Hepatocyte (in vitro differentiated cells): ENCODE measurements around the gene MDFIC2. TPM values are rescaled to one million over a fixed set of nuclear protein-coding genes. Genes with fewer than 3 reads are reported as not detected.
A peak's percentile ranks its signal among the peaks of the same experiment; 100 is the strongest.

Experiments used
- DNase-seq: peaks from one replicate; pipeline ENCODE4 v3.0.0-alpha.2; 2016; ENCODE audit warnings: low spot score
- H2AFZ ChIP-seq: fragments of 200-600 bp; sonication (generic); 2 replicates; pipeline ENCODE4 v1.6.0; 2016; ENCODE audit warnings: antibody characterized with exemption, mild to moderate bottlenecking
- H3K27ac ChIP-seq: fragments of 200-600 bp; sonication (generic); 2 replicates; pipeline ENCODE4 v1.5.1; 2016; ENCODE audit warnings: mild to moderate bottlenecking
- H3K27me3 ChIP-seq: fragments of 200-600 bp; sonication (generic); 2 replicates; pipeline ENCODE4 v1.6.1; 2016
- H3K36me3 ChIP-seq: fragments of 200-600 bp; sonication (generic); replicated peaks from 2 replicates; pipeline ENCODE4 v1.5.1; 2016; ENCODE audit warnings: low read depth; ENCODE audit not compliant: insufficient read depth
- H3K4me1 ChIP-seq: fragments of 200-600 bp; sonication (generic); 2 replicates; pipeline ENCODE4 v1.5.1; 2016; ENCODE audit warnings: mild to moderate bottlenecking, moderate library complexity; ENCODE audit not compliant: insufficient read depth
- H3K4me2 ChIP-seq: fragments of 200-600 bp; sonication (generic); 2 replicates; pipeline ENCODE4 v1.6.0; 2016
- H3K4me3 ChIP-seq: fragments of 200-600 bp; sonication (generic); 2 replicates; pipeline ENCODE4 v1.5.1; 2016; ENCODE audit warnings: mild to moderate bottlenecking
- H3K79me2 ChIP-seq: fragments of 200-600 bp; sonication (generic); 2 replicates; pipeline ENCODE4 v1.6.0; 2017; ENCODE audit warnings: mild to moderate bottlenecking
- H3K9me2 ChIP-seq: fragments of 200-600 bp; sonication (generic); replicated peaks from 2 replicates; pipeline ENCODE4 v1.6.0; 2017; ENCODE audit warnings: mild to moderate bottlenecking; ENCODE audit not compliant: insufficient read depth
- H3K9me3 ChIP-seq: fragments of 200-600 bp; sonication (generic); 2 replicates; pipeline ENCODE4 v1.5.1; 2016; ENCODE audit warnings: low read depth, mild to moderate bottlenecking
- H4K20me1 ChIP-seq: fragments of 200-600 bp; sonication (generic); 2 replicates; pipeline ENCODE4 v1.6.0; 2016; ENCODE audit warnings: mild to moderate bottlenecking; ENCODE audit not compliant: insufficient read depth, poor library complexity, severe bottlenecking
- EZH2 ChIP-seq: fragments of 200-600 bp; sonication (generic); IDR thresholded peaks from 2 replicates; pipeline ENCODE4 v1.6.1; 2016; ENCODE audit warnings: antibody characterized with exemption, mild to moderate bottlenecking, borderline replicate concordance
- EZH2phosphoT487 ChIP-seq: fragments of 200-600 bp; sonication (generic); IDR thresholded peaks from one replicate; pipeline ENCODE4 v1.6.1; 2018; ENCODE audit warnings: antibody characterized with exemption, mild to moderate bottlenecking, low read depth, moderate library complexity; ENCODE audit not compliant: unreplicated experiment, severe bottlenecking
- WGBS: methylation state at CpG from one replicate; pipeline ENCODE4 v1.1.6; 2016; ENCODE audit warnings: low lambda C conversion rate; ENCODE audit errors: missing lambda C conversion rate; 5-methylcytosine and 5-hydroxymethylcytosine counted together
- polyA plus RNA-seq: library from polyadenylated mRNA; unstranded; fragments of >200 nt; fragmentation: Nextera tagmentation; extraction: Ambion mirVana; gene quantifications from 2 replicates; pipeline ENCODE4 v1.2.1, GENCODE V29; 2016
- total RNA-seq: library from RNA; depleted of rRNA; stranded (reverse); fragments of >200 nt; gene quantifications from 2 replicates; pipeline ENCODE4 v1.2.3, GENCODE V29; 2014
- TF ChIP-seq, protein P1 (sequence below): fragments of 200-600 bp; sonication (generic); IDR thresholded peaks from 2 replicates; pipeline ENCODE4 v1.5.1; 2016; ENCODE audit warnings: antibody characterized with exemption, mild to moderate bottlenecking; ENCODE audit not compliant: poor library complexity

MDFIC2 gene
- total and polyA plus RNA-seq, 2 experiments from 2014 or later: not detected

DNA sequence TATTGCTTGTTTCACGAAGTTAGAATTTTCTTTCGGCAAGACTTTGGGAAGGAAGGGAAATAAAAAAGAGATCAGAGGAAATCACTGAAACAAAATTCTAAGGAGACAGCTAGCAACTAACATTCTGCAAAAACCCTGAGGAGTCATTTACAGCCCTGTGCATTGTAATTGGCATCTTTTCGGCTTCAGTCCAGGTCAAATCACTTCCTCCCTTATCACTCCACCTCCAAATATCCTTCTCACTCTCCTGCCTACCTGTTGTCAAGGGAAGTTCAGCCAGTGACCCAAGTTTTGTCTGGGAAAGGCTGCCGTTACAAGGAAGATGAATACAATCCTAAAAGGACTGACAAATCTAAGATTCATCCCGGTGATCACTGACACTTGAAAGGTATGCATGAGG, 39.6 kb downstream of the MDFIC2 start:
- no peak overlapping the region for H3K4me2 ChIP-seq
- no peak overlapping the region for H2AFZ ChIP-seq
- WGBS: 80% methylated on average over 5 of the region's 5 CpGs

DNA sequence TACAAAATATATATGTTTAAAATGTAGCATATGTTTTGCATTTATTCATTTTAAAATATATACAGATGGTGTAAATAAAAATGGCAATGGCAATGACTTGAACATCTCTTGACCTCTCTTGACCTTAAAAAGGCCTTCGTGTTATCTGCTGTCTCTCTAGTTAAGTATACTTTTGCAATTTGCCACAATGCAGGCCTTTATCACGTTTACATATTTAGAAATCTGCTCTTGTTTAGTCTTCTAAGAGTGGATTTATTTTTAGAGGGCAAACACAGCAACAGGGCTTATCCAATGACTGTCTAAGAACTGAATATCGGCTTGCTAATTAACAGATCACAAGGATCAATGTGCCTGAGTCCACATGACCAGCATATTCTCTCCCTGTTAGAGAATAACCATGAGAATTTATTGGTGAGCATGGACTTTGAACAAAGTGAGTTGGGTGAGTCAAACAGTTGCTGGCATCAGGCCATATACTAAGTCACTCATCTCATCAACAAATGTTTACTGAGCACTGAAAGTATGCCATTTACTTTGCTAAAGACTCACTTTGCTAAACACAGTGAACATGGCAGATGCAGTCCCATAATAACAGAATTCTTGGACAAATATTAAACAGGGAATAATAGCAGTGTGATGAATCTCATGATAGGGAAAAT, 48.2 kb downstream of the MDFIC2 start:
- no peak overlapping the region for H3K4me3 ChIP-seq
- H3K9me2 ChIP-seq: no peaks in the 10 kb centered on the region
- no peaks in the 10 kb centered on the region for H3K79me2 ChIP-seq
- H3K36me3 ChIP-seq: no peaks in the 10 kb centered on the region
- no peak for TF ChIP-seq EZH2phosphoT487
- TF ChIP-seq EZH2: no peak
- TF ChIP-seq, protein P1, sequence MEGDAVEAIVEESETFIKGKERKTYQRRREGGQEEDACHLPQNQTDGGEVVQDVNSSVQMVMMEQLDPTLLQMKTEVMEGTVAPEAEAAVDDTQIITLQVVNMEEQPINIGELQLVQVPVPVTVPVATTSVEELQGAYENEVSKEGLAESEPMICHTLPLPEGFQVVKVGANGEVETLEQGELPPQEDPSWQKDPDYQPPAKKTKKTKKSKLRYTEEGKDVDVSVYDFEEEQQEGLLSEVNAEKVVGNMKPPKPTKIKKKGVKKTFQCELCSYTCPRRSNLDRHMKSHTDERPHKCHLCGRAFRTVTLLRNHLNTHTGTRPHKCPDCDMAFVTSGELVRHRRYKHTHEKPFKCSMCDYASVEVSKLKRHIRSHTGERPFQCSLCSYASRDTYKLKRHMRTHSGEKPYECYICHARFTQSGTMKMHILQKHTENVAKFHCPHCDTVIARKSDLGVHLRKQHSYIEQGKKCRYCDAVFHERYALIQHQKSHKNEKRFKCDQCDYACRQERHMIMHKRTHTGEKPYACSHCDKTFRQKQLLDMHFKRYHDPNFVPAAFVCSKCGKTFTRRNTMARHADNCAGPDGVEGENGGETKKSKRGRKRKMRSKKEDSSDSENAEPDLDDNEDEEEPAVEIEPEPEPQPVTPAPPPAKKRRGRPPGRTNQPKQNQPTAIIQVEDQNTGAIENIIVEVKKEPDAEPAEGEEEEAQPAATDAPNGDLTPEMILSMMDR: no peak
- peak overlapping the region; percentile 5 for H3K4me2 ChIP-seq
- peak overlapping the region; percentile 78 for H3K27ac ChIP-seq
- H2AFZ ChIP-seq: no peak overlapping the region
- 50% methylated on average over 3 of the region's 3 CpGs for WGBS
- H3K9me3 ChIP-seq: no peaks in the 10 kb centered on the region
- H3K27me3 ChIP-seq: no peaks in the 10 kb centered on the region
- DNase-seq: peak; percentile 84
- H4K20me1 ChIP-seq: no peaks in the 10 kb centered on the region
- H3K4me1 ChIP-seq: peaks cover 9% of the 10 kb centered on the region

More for the DNA sequence above, 39.6 kb downstream of the MDFIC2 start:
- no peaks in the 10 kb centered on the region for H3K9me3 ChIP-seq
- TF ChIP-seq, protein P1: no peak
- no peak for TF ChIP-seq EZH2
- H3K27ac ChIP-seq: no peak overlapping the region
- H3K4me1 ChIP-seq: peaks cover 8% of the 10 kb centered on the region
- H3K4me3 ChIP-seq: no peak overlapping the region
- H4K20me1 ChIP-seq: no peaks in the 10 kb centered on the region
- H3K36me3 ChIP-seq: no peaks in the 10 kb centered on the region
- DNase-seq: no peak
- H3K9me2 ChIP-seq: no peaks in the 10 kb centered on the region
- no peaks in the 10 kb centered on the region for H3K79me2 ChIP-seq
- H3K27me3 ChIP-seq: no peaks in the 10 kb centered on the region

DNA sequence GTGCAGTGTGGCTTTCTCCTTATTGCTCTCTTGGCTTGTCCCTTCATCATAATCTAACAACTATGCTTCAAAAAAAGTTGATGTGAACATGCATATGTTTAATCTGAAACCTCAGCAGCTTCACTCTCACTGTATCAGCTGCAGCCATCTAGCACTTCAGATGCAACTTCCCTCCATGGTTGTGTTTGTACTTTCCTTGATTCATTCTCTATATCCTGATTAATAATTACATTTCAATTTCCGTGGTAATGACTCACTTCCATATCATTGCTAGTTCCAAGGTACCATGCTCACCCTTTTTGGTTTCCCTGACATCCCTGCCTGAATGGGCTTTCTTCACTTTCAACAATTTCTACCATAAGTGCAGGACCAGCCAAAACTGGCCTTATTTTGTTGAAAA, 51.2 kb downstream of the MDFIC2 start:
- Histone ChIP-seq H3K9me2 (no peaks in the 10 kb centered on the region), H3K27ac (no peak overlapping the region), H3K4me3 (no peak overlapping the region), H2AFZ (no peak overlapping the region), H3K79me2 (no peaks in the 10 kb centered on the region), H3K4me1 (peaks cover 9% of the 10 kb centered on the region), H4K20me1 (no peaks in the 10 kb centered on the region), H3K36me3 (no peaks in the 10 kb centered on the region), H3K4me2 (no peak overlapping the region), H3K9me3 (no peaks in the 10 kb centered on the region), H3K27me3 (no peaks in the 10 kb centered on the region)
- DNase-seq: no peak
- no peak for TF ChIP-seq EZH2phosphoT487
- TF ChIP-seq, protein P1: no peak
- TF ChIP-seq EZH2: no peak
- 86% methylated on average over 1 of the region's 1 CpG for WGBS

DNA sequence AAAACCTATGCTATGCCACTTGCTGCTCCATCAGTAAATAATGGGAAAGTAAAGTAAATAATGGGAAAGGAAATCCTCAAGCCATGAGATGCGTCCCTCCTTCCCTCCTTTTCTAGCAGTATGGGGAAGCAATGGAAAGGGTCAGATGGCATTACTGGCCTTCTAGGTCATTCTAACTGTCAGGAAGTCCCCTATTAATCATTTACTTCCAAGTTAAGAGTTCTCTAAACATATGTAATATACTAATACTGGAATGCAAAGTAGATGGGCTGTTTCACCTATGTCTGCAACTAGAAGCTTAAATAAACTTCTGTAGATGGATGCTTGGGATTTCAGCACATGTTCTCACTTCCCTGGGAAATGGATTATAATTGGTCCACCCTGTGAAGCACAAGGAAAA, 55.9 kb downstream of the MDFIC2 start:
- TF ChIP-seq EZH2: no peak
- TF ChIP-seq, protein P1: no peak
- no peak for TF ChIP-seq EZH2phosphoT487
- no peak for DNase-seq
- WGBS: 96% methylated on average over 1 of the region's 1 CpG

More for the DNA sequence above, 55.9 kb downstream of the MDFIC2 start:
- no peaks in the 10 kb centered on the region for H3K9me2 ChIP-seq
- no peaks in the 10 kb centered on the region for H3K79me2 ChIP-seq
- H3K4me2 ChIP-seq: no peak overlapping the region
- H2AFZ ChIP-seq: no peak overlapping the region
- H3K9me3 ChIP-seq: no peaks in the 10 kb centered on the region
- H4K20me1 ChIP-seq: no peaks in the 10 kb centered on the region
- no peaks in the 10 kb centered on the region for H3K27me3 ChIP-seq
- H3K36me3 ChIP-seq: no peaks in the 10 kb centered on the region
- no peak overlapping the region for H3K27ac ChIP-seq
- H3K4me3 ChIP-seq: no peak overlapping the region
- no peaks in the 10 kb centered on the region for H3K4me1 ChIP-seq
